Transverse colon (tissue), 3 donors: ENCODE results near the gene CYP3A7.

Source experiments
- CTCF ChIP-seq, 5 experiments: fragments of 200-600 bp in 3 of 5; fragments of 450-650 bp in 2 of 5; sonication (generic) in 3 of 5; IDR thresholded peaks; 1 replicate in 2 of 5; 2 replicates in 3 of 5; pipeline ENCODE4 v1.5.1; 2016 to 2017; ENCODE audit warnings: antibody characterized with exemption in 5 of 5, inconsistent platforms in 3 of 5, mild to moderate bottlenecking in 2 of 5, moderate library complexity in 1 of 5
- EP300 ChIP-seq: sonication (generic); formaldehyde crosslinking; IDR thresholded peaks from one replicate; pipeline ENCODE4 v1.6.1; 2017; ENCODE audit warnings: antibody characterized with exemption, low read depth
- POLR2A ChIP-seq: fragments of 450-650 bp; IDR thresholded peaks from one replicate; pipeline ENCODE4 v1.6.1; 2016; ENCODE audit warnings: antibody characterized with exemption, mild to moderate bottlenecking, moderate library complexity

- TF ChIP-seq CTCF (IDR thresholded peaks at IDR 0.05): no peak
- TF ChIP-seq POLR2A: no peak
- TF ChIP-seq EP300: no peak
Observed at GRCh38 chr7:99730992-99731391, 4.0 kb downstream of the CYP3A7 start.
